Right kidney (tissue), 9 donors: ENCODE data around the gene CR2.
A peak's percentile ranks its signal among the peaks of the same experiment; 100 is the strongest.
"Not testable (repeated sequence)": the region's sequence is repeated elsewhere in the genome, so short reads cannot be mapped to it uniquely, and the experiment has no call there.

Experiments used
- DNase-seq: peaks from one replicate; pipeline ENCODE4 v3.0.0-alpha.2; 2016
- long read RNA-seq, 8 donors: transcript quantifications; one replicate each; lab custom pipeline, GENCODE V29; 2026

Gene CR2
- long read RNA-seq, donor 1: 0 reads
- long read RNA-seq, donor 2: 0 reads
- long read RNA-seq, donor 3: 0 reads
- long read RNA-seq, donor 4: 0 reads
- long read RNA-seq, donor 5: 0 reads
- long read RNA-seq, donor 6: 0 reads
- long read RNA-seq, donor 7: 0 reads
- long read RNA-seq, donor 8: 0 reads

- peak; percentile 57 for DNase-seq
Measured at GRCh38 chr1:207454046-207454964, at the start of gene CR2. Gene CR2, plus strand, starts transcription at chr1:207454328. Its CDS starts 91 bp downstream, at chr1:207454419.

GRCh38 chr1:207404849-207405525, 49.1 kb upstream of the CR2 start:
- DNase-seq: peak; percentile 28

- DNase-seq: no peak
Measured at GRCh38 chr1:207405814-207406213, 48.3 kb upstream of the CR2 start.

- DNase-seq: no peak
Measured at GRCh38 chr1:207407655-207408260, 46.4 kb upstream of the CR2 start.

GRCh38 chr1:207412845-207413244, 41.3 kb upstream of the CR2 start:
- DNase-seq: no peak

GRCh38 chr1:207414606-207415108, 39.5 kb upstream of the CR2 start:
- no peak for DNase-seq

GRCh38 chr1:207417076-207417475, 37.1 kb upstream of the CR2 start:
- no peak for DNase-seq

- no peak for DNase-seq
Measured at GRCh38 chr1:207418351-207418750, 35.8 kb upstream of the CR2 start.

GRCh38 chr1:207420109-207420508, 34.0 kb upstream of the CR2 start:
- no peak for DNase-seq

- no peak for DNase-seq
Measured at GRCh38 chr1:207421078-207421477, 33.0 kb upstream of the CR2 start.

- DNase-seq: peak; percentile 8
Measured at GRCh38 chr1:207423560-207424292, 30.4 kb upstream of the CR2 start.

- DNase-seq: no peak
Measured at GRCh38 chr1:207424570-207425131, 29.5 kb upstream of the CR2 start.

GRCh38 chr1:207427832-207428585, 26.1 kb upstream of the CR2 start:
- no peak for DNase-seq

- DNase-seq: no peak
Measured at GRCh38 chr1:207428783-207429182, 25.3 kb upstream of the CR2 start.

- DNase-seq: no peak
Measured at GRCh38 chr1:207429963-207430362, 24.2 kb upstream of the CR2 start.

GRCh38 chr1:207430602-207431001, 23.5 kb upstream of the CR2 start:
- no peak for DNase-seq

- DNase-seq: no peak
Measured at GRCh38 chr1:207431508-207431907, 22.6 kb upstream of the CR2 start.

- DNase-seq: no peak
Measured at GRCh38 chr1:207433435-207433834, 20.7 kb upstream of the CR2 start.

GRCh38 chr1:207436746-207437145, 17.4 kb upstream of the CR2 start:
- not testable (repeated sequence) for DNase-seq

- DNase-seq: no peak
Measured at GRCh38 chr1:207440626-207441025, 13.5 kb upstream of the CR2 start.
